ENCODE measurements around the gene DNAL1. TPM values are rescaled to one million over a fixed set of nuclear protein-coding genes. Genes with fewer than 3 reads are reported as not detected.
A peak's percentile ranks its signal among the peaks of the same experiment; 100 is the strongest.
"Not testable (repeated sequence)": the region's sequence is repeated elsewhere in the genome, so short reads cannot be mapped to it uniquely, and the experiment has no call there.

Gene DNAL1
- total RNA-seq, 2 donors from 2014 or later, result 22.9 to 30.5 TPM

DNA sequence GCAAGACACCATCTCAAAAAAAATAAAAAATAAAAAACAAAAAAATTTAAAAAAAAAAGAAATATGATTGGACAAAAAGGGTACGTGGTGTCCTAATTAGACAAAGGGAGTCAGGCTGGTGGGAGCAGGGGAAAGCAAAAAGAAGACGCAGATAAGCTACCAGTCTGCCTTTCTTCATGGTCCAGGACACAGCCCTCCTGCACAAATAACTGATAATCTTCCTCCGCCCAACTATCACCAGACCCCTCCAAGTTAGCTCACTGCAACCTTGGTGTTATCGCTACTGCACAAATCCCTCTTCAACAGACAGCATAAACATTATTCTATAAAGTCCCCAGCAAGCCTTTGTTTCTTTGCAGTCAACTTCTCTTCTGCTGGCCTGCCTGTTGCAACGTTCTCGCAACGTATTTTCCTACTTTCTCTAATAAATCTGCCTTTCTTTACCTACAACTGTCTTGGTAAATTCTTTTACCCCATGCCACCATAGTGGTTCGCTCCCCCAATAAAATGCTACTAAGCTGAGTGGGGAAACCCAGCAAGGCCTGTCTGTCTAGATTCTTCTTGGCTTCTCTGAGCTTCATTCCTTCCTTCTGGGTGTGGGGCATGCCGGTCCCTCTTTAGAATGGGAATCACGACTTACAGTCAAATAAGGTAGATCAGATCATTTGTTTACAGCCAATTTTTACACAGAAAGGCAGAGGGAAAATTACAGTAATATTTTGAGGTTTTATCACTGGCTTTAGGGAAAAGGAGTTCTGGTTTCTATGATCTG, 14.6 kb upstream of the DNAL1 start:
- DNase-seq, result no peak

DNA sequence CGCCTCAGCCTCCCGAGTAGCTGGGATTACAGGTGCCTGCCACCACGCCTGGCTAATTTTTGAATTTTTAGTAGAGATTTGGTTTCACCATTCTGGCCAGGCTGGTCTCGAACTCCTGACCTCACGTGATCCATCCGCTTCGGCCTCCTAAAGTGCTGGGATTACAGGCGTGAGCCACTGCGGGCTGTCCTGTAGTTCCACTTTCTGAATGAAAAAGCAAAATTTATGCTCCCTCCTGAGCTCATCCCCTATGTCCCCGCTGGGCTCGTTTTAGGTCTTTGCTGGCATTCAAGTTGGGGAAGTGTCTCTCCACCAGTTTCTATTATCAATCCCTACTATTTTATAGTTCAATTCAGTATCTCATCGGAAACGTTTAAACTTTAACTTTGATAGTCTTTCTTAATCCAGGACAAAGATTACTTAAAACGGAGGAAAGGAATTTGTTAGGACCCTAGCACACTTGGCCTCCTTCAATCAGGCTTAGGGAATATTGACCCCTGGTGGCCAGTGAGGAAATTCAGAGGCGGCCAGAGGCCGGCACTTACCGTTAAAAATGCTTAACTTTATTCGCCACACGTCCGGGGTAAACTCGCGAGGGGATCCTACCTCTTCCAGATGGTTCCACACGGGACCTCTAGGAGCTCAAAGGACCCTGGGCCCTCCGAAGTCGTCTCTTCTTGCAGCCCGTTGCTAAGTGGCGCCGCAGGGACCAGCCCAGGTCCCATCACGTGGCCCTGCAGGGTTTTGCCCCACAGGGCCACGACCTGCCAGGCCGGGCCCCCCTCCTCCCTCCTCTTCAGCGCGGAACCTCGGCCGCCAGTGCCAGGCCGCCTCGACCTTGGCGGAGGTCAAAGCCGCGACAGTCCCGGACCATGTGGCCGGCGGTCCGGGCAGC, 11.4 kb upstream of the DNAL1 start:
- DNase-seq, result peak; percentile 87
- H3K4me1 Mint-ChIP-seq, result peaks cover 3% of the 10 kb centered on the region
- no peaks in the 10 kb centered on the region for H3K36me3 ChIP-seq (ENCODE audit: control insufficient read depth, insufficient read depth, low read length)
- peak overlapping the region; percentile 52 for H3K27ac Mint-ChIP-seq
- no peak overlapping the region for H3K27ac ChIP-seq (ENCODE audit: low read depth, low read length)
- no peaks in the 10 kb centered on the region for H3K9me3 ChIP-seq (ENCODE audit: control insufficient read depth, low read length)
- WGBS, 2 experiments (ENCODE audit: insufficient coverage in 1 of 2, insufficient read length in 1 of 2), result 23 to 31% methylated on average over 25 to 44 of the region's 44 CpGs
- peak overlapping the region; percentile 37 for H3K4me3 ChIP-seq (ENCODE audit: low read length)
- peak overlapping the region; percentile 60 for H3K4me3 Mint-ChIP-seq
- no peaks in the 10 kb centered on the region for H3K9me3 Mint-ChIP-seq
- no peaks in the 10 kb centered on the region for H3K27me3 ChIP-seq (ENCODE audit: control insufficient read depth, insufficient read depth, low read length, poor library complexity, severe bottlenecking)
- H3K27me3 Mint-ChIP-seq (ENCODE audit: insufficient read depth), result no peaks in the 10 kb centered on the region
- no peaks in the 10 kb centered on the region for H3K4me1 ChIP-seq (ENCODE audit: control insufficient read depth, insufficient read depth, low read length)
- no peak overlapping the region for H3K9ac ChIP-seq (ENCODE audit: extremely low read depth, low read length, poor library complexity, severe bottlenecking)
- no peaks in the 10 kb centered on the region for H3K36me3 Mint-ChIP-seq (ENCODE audit: low read depth)
- TF ChIP-seq, protein P1, sequence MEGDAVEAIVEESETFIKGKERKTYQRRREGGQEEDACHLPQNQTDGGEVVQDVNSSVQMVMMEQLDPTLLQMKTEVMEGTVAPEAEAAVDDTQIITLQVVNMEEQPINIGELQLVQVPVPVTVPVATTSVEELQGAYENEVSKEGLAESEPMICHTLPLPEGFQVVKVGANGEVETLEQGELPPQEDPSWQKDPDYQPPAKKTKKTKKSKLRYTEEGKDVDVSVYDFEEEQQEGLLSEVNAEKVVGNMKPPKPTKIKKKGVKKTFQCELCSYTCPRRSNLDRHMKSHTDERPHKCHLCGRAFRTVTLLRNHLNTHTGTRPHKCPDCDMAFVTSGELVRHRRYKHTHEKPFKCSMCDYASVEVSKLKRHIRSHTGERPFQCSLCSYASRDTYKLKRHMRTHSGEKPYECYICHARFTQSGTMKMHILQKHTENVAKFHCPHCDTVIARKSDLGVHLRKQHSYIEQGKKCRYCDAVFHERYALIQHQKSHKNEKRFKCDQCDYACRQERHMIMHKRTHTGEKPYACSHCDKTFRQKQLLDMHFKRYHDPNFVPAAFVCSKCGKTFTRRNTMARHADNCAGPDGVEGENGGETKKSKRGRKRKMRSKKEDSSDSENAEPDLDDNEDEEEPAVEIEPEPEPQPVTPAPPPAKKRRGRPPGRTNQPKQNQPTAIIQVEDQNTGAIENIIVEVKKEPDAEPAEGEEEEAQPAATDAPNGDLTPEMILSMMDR (conservative IDR thresholded peaks at IDR 0.05), result peak; percentile 95

More for the DNA sequence above, 14.6 kb upstream of the DNAL1 start:
- WGBS, 2 experiments (ENCODE audit: insufficient coverage in 1 of 2, insufficient read length in 1 of 2), result 88 to 92% methylated on average over 8 to 10 of the region's 10 CpGs
- Mint-ChIP-seq H3K9me3 (no peaks in the 10 kb centered on the region), H3K27me3 (ENCODE audit: insufficient read depth) (no peaks in the 10 kb centered on the region), H3K27ac (no peak overlapping the region), H3K4me1 (peaks cover 3% of the 10 kb centered on the region), H3K36me3 (ENCODE audit: low read depth) (no peaks in the 10 kb centered on the region), H3K4me3 (no peak overlapping the region)
- no peak overlapping the region for H3K27ac ChIP-seq (ENCODE audit: low read depth, low read length)
- H3K36me3 ChIP-seq (ENCODE audit: control insufficient read depth, insufficient read depth, low read length), result no peaks in the 10 kb centered on the region
- H3K27me3 ChIP-seq (ENCODE audit: control insufficient read depth, insufficient read depth, low read length, poor library complexity, severe bottlenecking), result no peaks in the 10 kb centered on the region
- TF ChIP-seq, protein P1 (conservative IDR thresholded peaks at IDR 0.05), result no peak
- no peaks in the 10 kb centered on the region for H3K4me1 ChIP-seq (ENCODE audit: control insufficient read depth, insufficient read depth, low read length)
- no peak overlapping the region for H3K9ac ChIP-seq (ENCODE audit: extremely low read depth, low read length, poor library complexity, severe bottlenecking)
- H3K4me3 ChIP-seq (ENCODE audit: low read length), result no peak overlapping the region
- no peaks in the 10 kb centered on the region for H3K9me3 ChIP-seq (ENCODE audit: control insufficient read depth, low read length)

DNA sequence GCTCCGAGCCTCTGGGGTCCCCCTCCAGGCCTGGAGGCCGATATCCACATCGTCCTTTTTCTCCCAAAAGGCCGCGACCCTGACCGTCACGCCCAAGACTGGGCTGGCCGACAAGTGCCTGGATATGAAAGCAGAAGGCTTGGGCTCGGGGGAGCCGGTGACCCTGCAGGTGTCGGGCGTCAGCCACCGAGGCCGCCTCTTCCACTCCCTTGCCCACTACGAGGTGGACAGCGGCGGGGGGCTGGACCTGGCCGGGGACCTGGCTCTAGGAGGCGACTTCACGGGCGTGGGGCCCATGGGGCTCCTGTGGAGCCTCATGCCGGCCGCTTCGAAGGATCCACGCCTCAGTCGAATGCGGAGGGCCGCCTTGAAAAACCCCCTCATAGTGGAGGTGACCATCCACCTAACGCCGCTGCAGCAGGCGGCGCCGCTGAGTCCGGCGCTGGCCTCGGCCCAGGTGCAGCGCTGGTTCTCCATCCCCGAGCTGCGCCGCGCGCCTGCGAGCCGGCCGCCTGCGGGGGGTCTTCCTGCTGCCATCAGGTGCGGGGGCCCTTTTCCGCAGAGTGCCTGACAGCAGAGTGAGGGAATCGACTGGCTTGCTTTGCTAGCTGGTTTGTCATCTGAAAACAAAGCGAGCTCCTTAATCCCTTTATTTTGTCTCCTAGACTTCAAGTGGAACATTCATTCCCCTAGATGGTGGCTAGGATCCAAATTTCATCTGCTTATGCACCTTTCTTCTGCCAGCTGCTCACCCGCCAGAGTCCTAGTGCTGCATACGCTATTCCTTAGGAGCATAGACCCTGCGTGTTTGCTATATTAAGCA, 10.6 kb upstream of the DNAL1 start:
- H3K27ac Mint-ChIP-seq, result peak overlapping the region; percentile 66

DNA sequence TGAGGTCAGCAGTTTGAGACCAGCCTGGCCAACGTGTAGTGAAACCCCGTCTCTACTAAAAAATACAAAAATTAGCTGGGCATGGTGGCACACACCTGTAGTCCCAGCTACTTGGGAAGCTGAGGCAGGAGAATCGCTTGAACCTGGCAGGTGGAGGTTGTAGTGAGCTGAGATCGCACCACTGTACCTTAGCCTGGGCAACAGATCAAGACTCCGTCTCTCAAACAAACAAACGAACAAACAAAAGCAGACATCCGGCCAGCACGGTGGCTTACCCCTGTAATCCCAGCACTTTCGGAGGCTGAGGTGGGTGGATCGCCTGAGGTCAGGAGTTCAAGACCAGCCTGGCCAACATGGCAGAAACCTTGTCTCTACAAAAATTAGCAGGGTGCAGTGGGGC, 8.4 kb upstream of the DNAL1 start:
- not testable (repeated sequence) for H3K36me3 ChIP-seq (ENCODE audit: control insufficient read depth, insufficient read depth, low read length); H3K36me3 Mint-ChIP-seq (ENCODE audit: low read depth); H3K9me3 ChIP-seq (ENCODE audit: control insufficient read depth, low read length); H3K4me1 Mint-ChIP-seq; DNase-seq; H3K9me3 Mint-ChIP-seq; H3K27me3 Mint-ChIP-seq (ENCODE audit: insufficient read depth); H3K27ac ChIP-seq (ENCODE audit: low read depth, low read length); H3K4me3 Mint-ChIP-seq; H3K4me3 ChIP-seq (ENCODE audit: low read length); H3K9ac ChIP-seq (ENCODE audit: extremely low read depth, low read length, poor library complexity, severe bottlenecking); H3K4me1 ChIP-seq (ENCODE audit: control insufficient read depth, insufficient read depth, low read length); H3K27ac Mint-ChIP-seq; H3K27me3 ChIP-seq (ENCODE audit: control insufficient read depth, insufficient read depth, low read length, poor library complexity, severe bottlenecking)
- 84 to 89% methylated on average over 9 to 10 of the region's 10 CpGs for WGBS, 2 experiments (ENCODE audit: insufficient coverage in 1 of 2, insufficient read length in 1 of 2)

More for the DNA sequence above, 10.6 kb upstream of the DNAL1 start:
- peak; percentile 97 for DNase-seq
- peak overlapping the region; percentile 37 for H3K4me3 ChIP-seq (ENCODE audit: low read length)
- H3K9me3 ChIP-seq (ENCODE audit: control insufficient read depth, low read length), result no peaks in the 10 kb centered on the region
- H3K36me3 ChIP-seq (ENCODE audit: control insufficient read depth, insufficient read depth, low read length), result no peaks in the 10 kb centered on the region
- H3K4me1 ChIP-seq (ENCODE audit: control insufficient read depth, insufficient read depth, low read length), result no peaks in the 10 kb centered on the region
- Mint-ChIP-seq H3K36me3 (ENCODE audit: low read depth) (no peaks in the 10 kb centered on the region), H3K9me3 (no peaks in the 10 kb centered on the region), H3K27me3 (ENCODE audit: insufficient read depth) (no peaks in the 10 kb centered on the region), H3K4me3 (peak overlapping the region; percentile 60), H3K4me1 (peaks cover 3% of the 10 kb centered on the region)
- H3K27ac ChIP-seq (ENCODE audit: low read depth, low read length), result no peak overlapping the region
- no peak overlapping the region for H3K9ac ChIP-seq (ENCODE audit: extremely low read depth, low read length, poor library complexity, severe bottlenecking)
- TF ChIP-seq, protein P1 (conservative IDR thresholded peaks at IDR 0.05), result peak; percentile 72
- 8 to 10% methylated on average over 30 to 53 of the region's 53 CpGs for WGBS, 2 experiments (ENCODE audit: insufficient coverage in 1 of 2, insufficient read length in 1 of 2)
- H3K27me3 ChIP-seq (ENCODE audit: control insufficient read depth, insufficient read depth, low read length, poor library complexity, severe bottlenecking), result no peaks in the 10 kb centered on the region

All from endodermal cell (in vitro differentiated cells).